Adrenal gland (tissue), 12 donors: ENCODE data around the gene MAP2K4. TPM values are rescaled to one million over a fixed set of nuclear protein-coding genes. Genes with fewer than 3 reads are reported as not detected.

ENCODE experiments used
- DNase-seq, 7 donors: peaks; one replicate each; pipeline ENCODE4 v3.0.0-alpha.2; 2019 to 2020
- H3K27ac ChIP-seq, 5 donors: fragments of 200-600 bp; sonication (generic) in 4 of 5; 1 replicate in 3 of 5; 2 replicates in 2 of 5; pipeline versions ENCODE4 v1.5.1 to v1.8.0; 2016 to 2020; ENCODE audit warnings: mild to moderate bottlenecking in 1 of 5
- H3K27me3 ChIP-seq: fragments of 200-600 bp; 2 replicates; pipeline ENCODE4 v1.8.0; 2021
- H3K36me3 ChIP-seq, 2 donors: fragments of 200-600 bp; replicated peaks in 1 of 2; 1 replicate in 1 of 2; 2 replicates in 1 of 2; pipeline versions ENCODE4 v1.5.1 to v1.8.0; 2018 to 2022
- H3K4me1 ChIP-seq, 2 donors: fragments of 200-600 bp; replicated peaks in 1 of 2; 1 replicate in 1 of 2; 2 replicates in 1 of 2; pipeline versions ENCODE4 v1.5.1 to v1.8.0; 2018 to 2021
- H3K4me3 ChIP-seq, 4 donors: fragments of 200-600 bp; sonication (generic) in 3 of 4; one replicate each; pipeline ENCODE4 v1.5.1; 2016 to 2018
- H3K9me3 ChIP-seq, 3 donors: fragments of 200-600 bp; sonication (generic) in 1 of 3; replicated peaks in 1 of 3; 1 replicate in 2 of 3; 2 replicates in 1 of 3; pipeline versions ENCODE4 v1.5.1 to v1.8.0; 2016 to 2021
- CTCF ChIP-seq, 6 experiments: fragments of 450-650 bp in 4 of 6; fragments of 200-600 bp in 2 of 6; sonication (generic) in 1 of 6; IDR thresholded peaks; 1 replicate in 5 of 6; 2 replicates in 1 of 6; pipeline versions ENCODE4 v1.5.1 to v1.8.0; 2016 to 2021; ENCODE audit warnings: antibody characterized with exemption in 6 of 6, mild to moderate bottlenecking in 2 of 6, moderate library complexity in 1 of 6
- POLR2A ChIP-seq, 2 donors: fragments of 450-650 bp; IDR thresholded peaks; one replicate each; pipeline ENCODE4 v1.6.1; 2017; ENCODE audit warnings: antibody characterized with exemption in 2 of 2, mild to moderate bottlenecking in 2 of 2, moderate library complexity in 1 of 2
- WGBS, 4 donors: extraction: QIAGEN DNeasy Blood & Tissue Kit in 2 of 4; methylation state at CpG; one replicate each; pipeline versions ENCODE4 v1.1.5 to v1.1.7; 2013 to 2017; 5-methylcytosine and 5-hydroxymethylcytosine counted together
- intact Hi-C, 2 donors: fragments of 100-400 bp; cut with DNase I; formaldehyde crosslinking; loops; one replicate each; pipeline versions ENCODE4 v1.14.1 to v1.15.0; 2022 to 2023
- polyA plus RNA-seq, 3 donors: library from polyadenylated mRNA; stranded (reverse); fragments of 200-250 nt in 2 of 3; fragments of 350-450 nt in 1 of 3; fragmentation: Illumina TruSeq in 1 of 3; extraction: RNeasy Lipid Tissue Mini Kit (QIAGEN cat#74804) in 1 of 3; gene quantifications; one replicate each; pipeline ENCODE4 v1.2.3, GENCODE V29; 2013 to 2014
- total RNA-seq, 9 donors: library from RNA; depleted of rRNA in 4 of 9; stranded (reverse); fragments of >200 nt in 4 of 9; fragments of 120-200 nt in 1 of 9; fragmentation: NEBNext Ultra II Directional in 1 of 9; extraction: Animal tissue kit (Norgen Biotek cat#: 25700) in 1 of 9; gene quantifications; one replicate each; pipeline versions ENCODE4 v1.1.0 to v1.2.4, GENCODE V29; 2013 to 2023
- donor health status: healthy with polysubstance abuse.
- donor health status: Bipolar disorder and iron deficiency.
- donor health status: DM: yes; HTN: yes; CAD: no.
- donor health status: DM: no; HTN: no; CAD: no.
- donor health status: DM: no; HTN: no; CAD: no.
- donor health status: DM: yes; HTN: yes; CAD: no.

The MAP2K4 gene
- total and polyA plus RNA-seq, 12 donors: 12.5 to 55.7 (median 32.0) TPM

- intact Hi-C loops: no loop called here
- TF ChIP-seq CTCF (IDR thresholded peaks at IDR 0.05) (no peak), POLR2A (IDR thresholded peaks at IDR 0.05) (no peak)
- Histone ChIP-seq H3K9me3 (no peaks in the 10 kb centered on the region), H3K27ac (no peak overlapping the region), H3K36me3 (no peaks in the 10 kb centered on the region), H3K4me1 (peaks cover 0 to 16% of the 10 kb centered on the region in 2 donors), H3K4me3 (no peak overlapping the region), H3K27me3 (no peaks in the 10 kb centered on the region)
- DNase-seq: no peak
- 97 to 100% (median 98%) methylated on average over 3 of the region's 3 CpGs for WGBS, 4 donors
These were observed 41.6 kb downstream of the MAP2K4 start for GRCh38 chr17:12062249-12062648.

- no peaks in the 10 kb centered on the region for H3K27me3 ChIP-seq
- TF ChIP-seq CTCF (IDR thresholded peaks at IDR 0.05) (no peak), POLR2A (IDR thresholded peaks at IDR 0.05) (no peak)
- intact Hi-C loops: no loop called here
- DNase-seq: no peak
- 95 to 100% (median 95%) methylated on average over 2 of the region's 2 CpGs for WGBS, 4 donors
- H3K36me3 ChIP-seq: no peaks in the 10 kb centered on the region
- H3K9me3 ChIP-seq: no peaks in the 10 kb centered on the region
- H3K4me1 ChIP-seq: peaks cover 0 to 18% of the 10 kb centered on the region in 2 donors
- H3K4me3 ChIP-seq: no peak overlapping the region
- H3K27ac ChIP-seq: no peak overlapping the region
These were observed 43.7 kb downstream of the MAP2K4 start for GRCh38 chr17:12064395-12064794.

- 94 to 100% (median 97%) methylated on average over 2 of the region's 2 CpGs for WGBS, 4 donors
- intact Hi-C loops: no loop called here
- no peak overlapping the region for H3K4me3 ChIP-seq
- no peak overlapping the region for H3K27ac ChIP-seq
- H3K36me3 ChIP-seq: no peaks in the 10 kb centered on the region
- no peaks in the 10 kb centered on the region for H3K27me3 ChIP-seq
- no peaks in the 10 kb centered on the region for H3K9me3 ChIP-seq
- no peak for DNase-seq
- TF ChIP-seq POLR2A (IDR thresholded peaks at IDR 0.05) (no peak), CTCF (IDR thresholded peaks at IDR 0.05) (no peak)
- peaks cover 0 to 22% of the 10 kb centered on the region in 2 donors for H3K4me1 ChIP-seq
These were observed 46.8 kb downstream of the MAP2K4 start for GRCh38 chr17:12067485-12067884.

- intact Hi-C loops: no loop called here
- H3K27me3 ChIP-seq: no peaks in the 10 kb centered on the region
- H3K4me1 ChIP-seq: peaks cover 0 to 22% of the 10 kb centered on the region in 2 donors
- no peak for DNase-seq
- H3K9me3 ChIP-seq: no peaks in the 10 kb centered on the region
- no peak overlapping the region for H3K4me3 ChIP-seq
- no peaks in the 10 kb centered on the region for H3K36me3 ChIP-seq
- TF ChIP-seq POLR2A (IDR thresholded peaks at IDR 0.05) (no peak), CTCF (IDR thresholded peaks at IDR 0.05) (no peak)
- H3K27ac ChIP-seq: no peak overlapping the region
These were observed 48.3 kb downstream of the MAP2K4 start for GRCh38 chr17:12068946-12069345.
